Mesothelial cell of epicardium (in vitro differentiated cells): ENCODE measurements around the gene PLOD3. TPM values are rescaled to one million over a fixed set of nuclear protein-coding genes. Genes with fewer than 3 reads are reported as not detected.

ENCODE experiments used
- DNase-seq, 2 experiments: peaks; one replicate each; pipeline ENCODE4 v3.0.0; 2021; ENCODE audit warnings: low spot score in 2 of 2; ENCODE audit not compliant: unreplicated experiment in 2 of 2
- H3K27ac Mint-ChIP-seq: 2 replicates; pipeline ENCODE4 v1.8.0; 2021; ENCODE audit warnings: mixed read lengths
- H3K27me3 Mint-ChIP-seq: 2 replicates; pipeline ENCODE4 v1.8.0; 2021; ENCODE audit warnings: low read depth, mixed read lengths
- H3K36me3 Mint-ChIP-seq: 2 replicates; pipeline ENCODE4 v1.8.0; 2021; ENCODE audit warnings: mixed read lengths
- H3K4me1 Mint-ChIP-seq: 2 replicates; pipeline ENCODE4 v1.8.0; 2021; ENCODE audit warnings: mixed read lengths
- H3K4me3 Mint-ChIP-seq: 2 replicates; pipeline ENCODE4 v1.8.0; 2021; ENCODE audit warnings: mild to moderate bottlenecking, moderate library complexity, mixed read lengths
- H3K9me3 Mint-ChIP-seq: 2 replicates; pipeline ENCODE4 v1.8.0; 2021; ENCODE audit warnings: mixed read lengths
- total RNA-seq: library from RNA; stranded (reverse); gene quantifications from 3 replicates; pipeline ENCODE4 v1.2.1, GENCODE V29; 2021
- TF ChIP-seq, protein P1 (sequence below): fragments of 200-600 bp; sonication (generic); IDR thresholded peaks from one replicate; pipeline ENCODE4 v1.5.0; 2021; ENCODE audit warnings: antibody characterized with exemption; ENCODE audit not compliant: unreplicated experiment

Gene PLOD3
- total RNA-seq, 1 donor from 2014 or later, result 66.9 TPM

- TF ChIP-seq, protein P1, sequence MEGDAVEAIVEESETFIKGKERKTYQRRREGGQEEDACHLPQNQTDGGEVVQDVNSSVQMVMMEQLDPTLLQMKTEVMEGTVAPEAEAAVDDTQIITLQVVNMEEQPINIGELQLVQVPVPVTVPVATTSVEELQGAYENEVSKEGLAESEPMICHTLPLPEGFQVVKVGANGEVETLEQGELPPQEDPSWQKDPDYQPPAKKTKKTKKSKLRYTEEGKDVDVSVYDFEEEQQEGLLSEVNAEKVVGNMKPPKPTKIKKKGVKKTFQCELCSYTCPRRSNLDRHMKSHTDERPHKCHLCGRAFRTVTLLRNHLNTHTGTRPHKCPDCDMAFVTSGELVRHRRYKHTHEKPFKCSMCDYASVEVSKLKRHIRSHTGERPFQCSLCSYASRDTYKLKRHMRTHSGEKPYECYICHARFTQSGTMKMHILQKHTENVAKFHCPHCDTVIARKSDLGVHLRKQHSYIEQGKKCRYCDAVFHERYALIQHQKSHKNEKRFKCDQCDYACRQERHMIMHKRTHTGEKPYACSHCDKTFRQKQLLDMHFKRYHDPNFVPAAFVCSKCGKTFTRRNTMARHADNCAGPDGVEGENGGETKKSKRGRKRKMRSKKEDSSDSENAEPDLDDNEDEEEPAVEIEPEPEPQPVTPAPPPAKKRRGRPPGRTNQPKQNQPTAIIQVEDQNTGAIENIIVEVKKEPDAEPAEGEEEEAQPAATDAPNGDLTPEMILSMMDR, result no peak
- no peak overlapping the region for H3K27ac Mint-ChIP-seq
- no peaks in the 10 kb centered on the region for H3K36me3 Mint-ChIP-seq
- H3K27me3 Mint-ChIP-seq, result peaks cover 100% of the 10 kb centered on the region
- peak overlapping the region; percentile 30 for H3K4me3 Mint-ChIP-seq
- no peaks in the 10 kb centered on the region for H3K9me3 Mint-ChIP-seq
- DNase-seq, result no peak
- H3K4me1 Mint-ChIP-seq, result peaks cover 30% of the 10 kb centered on the region
These were observed 45.9 kb downstream of the PLOD3 start for GRCh38 chr7:101171442-101171837.

- TF ChIP-seq, protein P1, result no peak
- Mint-ChIP-seq H3K9me3 (no peaks in the 10 kb centered on the region), H3K27ac (no peak overlapping the region), H3K4me1 (peaks cover 35% of the 10 kb centered on the region), H3K27me3 (peaks cover 100% of the 10 kb centered on the region), H3K4me3 (peak overlapping the region; percentile 30), H3K36me3 (no peaks in the 10 kb centered on the region)
- no peak for DNase-seq
These were observed 46.6 kb downstream of the PLOD3 start for GRCh38 chr7:101170617-101171441.

GRCh38 chr7:101169838-101170551 lies 47.4 kb downstream of the PLOD3 start:
- peak; percentile 62 to 92 for DNase-seq
- Mint-ChIP-seq H3K4me1 (peaks cover 42% of the 10 kb centered on the region), H3K9me3 (no peaks in the 10 kb centered on the region), H3K27ac (no peak overlapping the region), H3K4me3 (no peak overlapping the region), H3K27me3 (peaks cover 100% of the 10 kb centered on the region), H3K36me3 (no peaks in the 10 kb centered on the region)
- TF ChIP-seq, protein P1, result peak; percentile 79

- peaks cover 48% of the 10 kb centered on the region for H3K4me1 Mint-ChIP-seq
- TF ChIP-seq, protein P1, result no peak
- H3K9me3 Mint-ChIP-seq, result no peaks in the 10 kb centered on the region
- DNase-seq, result no peak
- no peak overlapping the region for H3K27ac Mint-ChIP-seq
- H3K27me3 Mint-ChIP-seq, result peaks cover 100% of the 10 kb centered on the region
- no peak overlapping the region for H3K4me3 Mint-ChIP-seq
- H3K36me3 Mint-ChIP-seq, result no peaks in the 10 kb centered on the region
These were observed 48.1 kb downstream of the PLOD3 start for GRCh38 chr7:101169110-101169837.

GRCh38 chr7:101168412-101169049 lies 48.9 kb downstream of the PLOD3 start:
- H3K4me3 Mint-ChIP-seq, result no peak overlapping the region
- TF ChIP-seq, protein P1, result no peak
- no peak for DNase-seq
- peaks cover 97% of the 10 kb centered on the region for H3K27me3 Mint-ChIP-seq
- H3K36me3 Mint-ChIP-seq, result no peaks in the 10 kb centered on the region
- no peak overlapping the region for H3K27ac Mint-ChIP-seq
- H3K4me1 Mint-ChIP-seq, result peaks cover 46% of the 10 kb centered on the region
- no peaks in the 10 kb centered on the region for H3K9me3 Mint-ChIP-seq
